ENCODE results near the gene TSNAXIP1.

TSNAXIP1 gene

DNA sequence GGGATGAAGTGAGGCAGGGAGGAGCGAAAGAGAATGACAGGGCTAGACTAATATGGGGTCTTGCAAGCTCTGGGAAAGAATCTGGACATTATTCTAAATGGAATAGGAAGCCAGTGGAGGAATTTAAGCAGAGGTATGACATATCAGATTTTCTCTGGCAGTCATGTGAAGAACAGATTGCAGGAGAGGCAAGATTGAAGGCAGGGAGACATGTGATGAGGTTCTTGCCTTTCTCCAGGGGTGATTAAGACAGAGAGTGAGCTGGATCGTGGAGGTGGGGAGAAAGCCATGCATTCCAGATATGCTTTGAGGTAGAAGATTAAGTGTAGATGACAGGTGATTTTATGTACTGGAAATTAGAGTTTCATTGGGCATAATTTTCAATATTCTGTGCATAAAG, 31.1 kb downstream of the TSNAXIP1 start:
- no peak for DNase-seq (ENCODE audit: low read depth)

- no peak for DNase-seq (ENCODE audit: low read depth)
Measured at GRCh38 chr16:67841198-67841815, 34.6 kb downstream of the TSNAXIP1 start.

DNA sequence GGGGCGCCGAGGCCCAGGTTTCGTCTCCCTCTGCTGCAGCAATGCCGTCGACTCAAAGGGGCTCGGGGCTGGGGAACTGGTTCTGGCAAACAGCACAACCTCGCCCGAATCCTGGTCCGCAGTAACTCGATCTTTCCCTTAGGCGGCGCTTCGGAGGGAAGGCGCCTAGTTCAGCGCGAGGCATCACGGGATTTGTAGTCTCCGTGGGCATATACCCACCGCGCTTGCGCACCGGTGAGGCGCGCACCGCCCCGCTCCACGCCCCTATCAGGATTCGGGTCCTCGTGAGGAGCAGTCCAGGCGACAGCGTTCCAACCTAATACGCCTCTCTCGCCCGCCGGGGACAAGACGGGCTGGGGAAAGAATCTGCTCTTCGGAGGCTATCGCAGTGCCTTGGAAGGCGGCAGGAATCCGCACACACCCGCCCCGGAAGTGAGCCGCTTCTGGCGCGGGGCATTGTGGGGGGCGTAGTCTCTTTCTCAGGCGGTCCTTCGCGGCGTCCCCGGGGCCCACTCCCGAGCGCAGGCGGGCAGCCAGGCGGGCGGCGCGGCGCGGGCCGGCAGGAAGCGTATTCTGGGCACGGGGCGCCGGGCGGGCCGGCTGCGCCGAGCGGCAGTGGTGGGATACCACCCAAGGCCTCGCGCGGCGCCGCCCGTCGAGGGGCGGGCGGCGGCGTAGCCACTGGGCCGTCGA, 35.3 kb downstream of the TSNAXIP1 start, which contains the start of gene THAP11:
Gene THAP11, plus strand, starts transcription at position 505 of the 693 bp plus-strand sequence. CDS start 235 bp downstream, outside the sequence.
- peak; percentile 61 for DNase-seq (ENCODE audit: low read depth)

- DNase-seq (ENCODE audit: low read depth) = no peak
Measured at GRCh38 chr16:67842509-67843342, 36.0 kb downstream of the TSNAXIP1 start.

- DNase-seq (ENCODE audit: low read depth) = no peak
Measured at GRCh38 chr16:67843343-67843765, 36.7 kb downstream of the TSNAXIP1 start.

DNA sequence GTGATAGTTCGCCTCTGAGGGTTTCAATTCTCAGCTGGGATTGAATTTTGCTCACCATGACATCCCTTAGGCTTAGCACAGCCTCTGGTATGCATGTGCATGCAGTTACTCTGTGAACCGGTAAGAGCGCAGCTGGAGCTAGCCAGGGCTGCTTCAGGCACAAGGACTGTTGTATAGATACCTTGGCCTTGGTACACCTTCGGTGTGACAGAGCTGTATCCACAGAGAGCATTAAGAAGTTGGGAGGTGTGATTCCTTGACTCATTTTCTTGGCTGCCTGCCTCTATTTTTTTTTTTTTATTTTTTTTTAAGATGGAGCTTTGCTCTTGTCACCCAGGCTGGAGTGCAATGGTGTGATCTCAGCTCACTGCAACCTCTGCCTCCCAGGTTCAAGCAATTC, 37.8 kb downstream of the TSNAXIP1 start:
- no peak for DNase-seq (ENCODE audit: low read depth)

DNA sequence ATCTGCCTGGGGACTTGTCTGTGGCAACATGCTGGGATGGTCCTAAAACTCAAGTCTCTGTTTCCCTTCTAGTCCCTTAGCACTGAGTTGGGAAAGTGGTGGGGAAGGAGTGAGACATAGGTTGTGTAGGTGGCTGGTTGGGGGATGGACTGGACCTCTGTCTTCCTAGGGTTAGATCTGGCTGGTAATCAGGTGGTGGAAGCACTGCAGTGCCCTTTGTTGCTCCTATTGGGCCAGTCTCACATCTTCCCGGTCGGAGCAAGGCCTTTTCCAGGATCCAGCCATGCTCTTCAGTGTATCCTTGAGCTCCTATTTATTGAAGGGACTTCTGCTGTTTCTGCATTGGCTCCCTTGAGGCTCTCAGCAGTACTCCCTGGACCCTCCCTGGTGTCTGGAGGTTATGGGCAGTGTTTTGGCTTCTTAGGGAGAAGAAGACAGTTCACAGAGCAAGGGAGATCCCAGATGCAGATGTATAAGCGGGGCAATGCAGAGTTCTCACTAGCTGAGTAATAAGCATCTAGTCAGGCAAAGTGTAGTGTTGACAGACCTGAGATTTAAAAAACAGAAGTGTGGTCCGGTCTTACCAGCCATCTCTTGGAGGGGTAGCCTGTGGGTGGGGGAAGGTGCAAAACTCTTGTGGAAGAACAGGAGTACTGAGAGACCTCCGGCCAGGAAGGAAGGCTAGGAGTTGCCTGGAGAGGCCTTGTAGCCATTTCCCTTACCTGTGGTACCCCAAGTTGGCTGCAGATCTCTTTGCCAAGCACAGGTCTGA, 38.8 kb downstream of the TSNAXIP1 start:
- no peak for DNase-seq (ENCODE audit: low read depth)

- DNase-seq (ENCODE audit: low read depth) = no peak
Measured at GRCh38 chr16:67846063-67846319, 39.3 kb downstream of the TSNAXIP1 start.

- DNase-seq (ENCODE audit: low read depth) = peak; percentile 64
Measured at GRCh38 chr16:67846320-67847063, 39.8 kb downstream of the TSNAXIP1 start, which contains the start of gene NUTF2. TSS of gene NUTF2 (plus strand) at chr16:67846933. CDS start at chr16:67865131, 18,198 bp downstream.

- no peak for DNase-seq (ENCODE audit: low read depth)
Measured at GRCh38 chr16:67847064-67847861, 40.6 kb downstream of the TSNAXIP1 start, which contains the start of gene CENPT. TSS of gene CENPT (minus strand) at chr16:67847693. CDS start at chr16:67833859, 13,834 bp downstream.

DNA sequence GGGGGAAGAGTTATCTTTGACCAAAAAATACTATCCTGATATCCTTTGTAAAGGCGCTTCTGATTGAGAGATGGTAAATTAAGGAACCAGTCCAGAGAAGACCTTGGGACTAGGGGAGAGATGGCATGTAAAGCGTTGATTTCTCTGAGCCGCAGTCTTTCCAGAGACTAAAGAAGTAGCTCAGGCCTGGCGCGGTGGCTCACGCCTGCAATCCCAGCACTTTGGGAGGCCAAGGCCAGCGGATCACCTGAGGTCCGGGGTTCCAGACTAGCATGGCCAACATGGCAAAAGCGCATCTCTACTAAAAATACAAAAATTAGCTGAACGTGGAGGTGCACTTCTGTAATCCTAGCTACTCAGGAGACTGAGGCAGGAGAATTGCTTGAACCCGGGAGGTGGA, 41.4 kb downstream of the TSNAXIP1 start:
- DNase-seq (ENCODE audit: low read depth) = no peak

GRCh38 chr16:67853670-67854069, 47.0 kb downstream of the TSNAXIP1 start:
- no peak for DNase-seq (ENCODE audit: low read depth)

- DNase-seq (ENCODE audit: low read depth) = no peak
Measured at GRCh38 chr16:67855789-67856188, 49.1 kb downstream of the TSNAXIP1 start.

GRCh38 chr16:67856927-67857546, 50.3 kb downstream of the TSNAXIP1 start:
- DNase-seq (ENCODE audit: low read depth) = no peak

DNA sequence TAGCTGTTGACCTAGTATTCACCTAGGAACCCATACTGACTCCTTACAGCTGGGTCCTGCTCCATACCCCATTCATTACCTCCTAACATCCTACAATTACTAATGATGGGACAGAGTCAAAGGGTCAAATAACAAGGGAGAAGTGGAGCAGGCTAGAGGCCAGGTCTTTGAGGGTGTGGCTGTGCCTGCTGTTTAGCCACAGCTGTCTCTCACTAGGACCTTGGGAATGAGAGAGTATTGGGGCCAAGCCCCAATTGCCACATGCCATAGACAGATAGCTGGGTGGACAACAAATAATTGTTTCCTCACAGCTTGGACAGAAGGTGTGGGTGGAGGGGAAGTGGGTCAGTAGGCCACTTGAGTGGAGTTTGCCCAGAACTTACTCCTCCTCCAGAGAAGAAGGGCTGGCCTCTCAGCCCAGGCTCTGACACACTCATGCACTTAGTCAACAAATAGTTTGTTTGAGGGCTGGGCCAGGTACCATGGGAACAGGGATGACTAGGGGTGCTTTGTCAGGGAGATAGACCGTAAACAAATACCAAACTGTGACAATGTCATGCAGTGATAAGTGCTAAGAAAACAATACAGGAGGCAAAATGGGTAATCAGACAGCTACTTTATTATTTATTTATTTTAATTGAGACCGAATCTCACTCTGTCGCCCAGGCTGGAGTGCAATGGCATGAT, 51.0 kb downstream of the TSNAXIP1 start:
- DNase-seq (ENCODE audit: low read depth) = peak; percentile 99

- DNase-seq (ENCODE audit: low read depth) = no peak
Measured at GRCh38 chr16:67858500-67858899, 51.8 kb downstream of the TSNAXIP1 start.

DNA sequence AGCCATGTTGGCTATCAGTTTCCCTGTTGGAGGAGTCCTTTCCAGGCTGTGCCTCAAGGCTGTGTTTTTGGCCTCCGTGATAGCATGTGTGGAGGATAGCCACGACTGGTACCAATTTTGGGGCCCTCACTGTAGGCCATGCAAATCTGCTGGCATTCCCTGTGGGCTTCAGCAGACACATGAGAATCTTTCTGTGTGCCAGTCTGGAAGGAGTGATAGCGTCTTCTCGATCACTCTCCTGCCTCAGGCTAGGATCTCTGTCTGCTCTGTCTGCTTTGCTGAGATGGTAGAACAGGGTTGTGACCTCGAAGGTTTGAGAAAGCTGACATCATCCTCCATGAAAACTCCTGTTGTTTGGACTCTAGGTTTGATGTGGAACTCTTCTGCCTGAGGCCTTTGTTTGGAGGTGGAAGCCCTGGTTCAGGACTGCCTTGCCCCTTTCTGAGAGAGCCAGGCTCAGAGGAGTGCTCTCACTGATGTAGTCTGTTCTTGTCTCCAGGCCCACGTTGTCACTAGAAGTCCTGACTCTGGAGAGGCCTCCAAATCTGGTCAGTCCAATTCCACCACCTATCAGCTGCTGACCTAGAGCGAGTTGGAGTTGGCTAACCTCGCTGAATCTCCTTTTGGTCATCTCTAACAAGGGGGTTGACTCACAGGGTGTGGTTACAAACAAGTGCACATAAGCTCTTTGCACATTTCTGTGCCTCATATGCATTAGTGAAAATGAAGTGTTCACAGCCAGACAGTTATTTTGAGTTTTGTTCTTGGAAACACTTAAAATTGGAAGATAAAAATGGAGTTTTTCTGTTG, 54.1 kb downstream of the TSNAXIP1 start:
- no peak for DNase-seq (ENCODE audit: low read depth)

- DNase-seq (ENCODE audit: low read depth) = no peak
Measured at GRCh38 chr16:67861877-67862276, 55.2 kb downstream of the TSNAXIP1 start.
